ENCODE data around the gene FCRLA.
"Not testable (repeated sequence)": the region's sequence is repeated elsewhere in the genome, so short reads cannot be mapped to it uniquely, and the experiment has no call there.

The FCRLA gene

GRCh38 chr1:161706482-161707347 lies at the start of gene FCRLA:
Gene FCRLA, plus strand, starts transcription at chr1:161707229. Its CDS starts 36 bp downstream, at chr1:161707265.
- no peak for DNase-seq (ENCODE audit: low read depth)

- DNase-seq (ENCODE audit: low read depth): not testable (repeated sequence)
These were observed 48.5 kb upstream of the FCRLA start for GRCh38 chr1:161658524-161658923.

- not testable (repeated sequence) for DNase-seq (ENCODE audit: low read depth)
These were observed 45.2 kb upstream of the FCRLA start for GRCh38 chr1:161661660-161662311.

GRCh38 chr1:161662684-161663339 lies 44.2 kb upstream of the FCRLA start, which contains the start of gene FCGR2B:
Gene FCGR2B, plus strand, starts transcription at chr1:161663143. Its CDS starts 99 bp downstream, at chr1:161663242.
- not testable (repeated sequence) for DNase-seq (ENCODE audit: low read depth)

GRCh38 chr1:161663569-161663968 lies 43.5 kb upstream of the FCRLA start:
- DNase-seq (ENCODE audit: low read depth): not testable (repeated sequence)

- DNase-seq (ENCODE audit: low read depth): not testable (repeated sequence)
These were observed 42.3 kb upstream of the FCRLA start for GRCh38 chr1:161664689-161665088.

GRCh38 chr1:161671045-161672020 lies 35.7 kb upstream of the FCRLA start:
- not testable (repeated sequence) for DNase-seq (ENCODE audit: low read depth)

- not testable (repeated sequence) for DNase-seq (ENCODE audit: low read depth)
These were observed 33.6 kb upstream of the FCRLA start for GRCh38 chr1:161673437-161673836.

- DNase-seq (ENCODE audit: low read depth): not testable (repeated sequence)
These were observed 32.6 kb upstream of the FCRLA start for GRCh38 chr1:161674447-161674846.

- not testable (repeated sequence) for DNase-seq (ENCODE audit: low read depth)
These were observed 32.1 kb upstream of the FCRLA start for GRCh38 chr1:161674908-161675307.

GRCh38 chr1:161676441-161676840 lies 30.6 kb upstream of the FCRLA start:
- no peak for DNase-seq (ENCODE audit: low read depth)

- no peak for DNase-seq (ENCODE audit: low read depth)
These were observed 29.9 kb upstream of the FCRLA start for GRCh38 chr1:161676958-161677689.

- DNase-seq (ENCODE audit: low read depth): no peak
These were observed 28.5 kb upstream of the FCRLA start for GRCh38 chr1:161678500-161678899.

GRCh38 chr1:161681879-161682278 lies 25.1 kb upstream of the FCRLA start:
- DNase-seq (ENCODE audit: low read depth): no peak

- no peak for DNase-seq (ENCODE audit: low read depth)
These were observed 18.1 kb upstream of the FCRLA start for GRCh38 chr1:161688946-161689345.

GRCh38 chr1:161691846-161692245 lies 15.2 kb upstream of the FCRLA start:
- DNase-seq (ENCODE audit: low read depth): no peak

GRCh38 chr1:161693020-161693712 lies 13.9 kb upstream of the FCRLA start:
- DNase-seq (ENCODE audit: low read depth): not testable (repeated sequence)

GRCh38 chr1:161698302-161698701 lies 8.7 kb upstream of the FCRLA start:
- DNase-seq (ENCODE audit: low read depth): not testable (repeated sequence)

- no peak for DNase-seq (ENCODE audit: low read depth)
These were observed 4.8 kb upstream of the FCRLA start for GRCh38 chr1:161702250-161702649.

GRCh38 chr1:161705537-161705936 lies 1.5 kb upstream of the FCRLA start:
- DNase-seq (ENCODE audit: low read depth): no peak
